ENCODE data around the gene IL3RA.

- TF ChIP-seq CTCF (IDR thresholded peaks at IDR 0.05) (no peak), POLR2AphosphoS5 (IDR thresholded peaks at IDR 0.05) (no peak)
Observed at GRCh38 chrX:1389181-1389992, 52.8 kb downstream of the IL3RA start.
